Neural cell (in vitro differentiated cells): ENCODE data around the gene ANKFY1. TPM values are rescaled to one million over a fixed set of nuclear protein-coding genes. Genes with fewer than 3 reads are reported as not detected.

Source experiments
- H2AFZ ChIP-seq: fragments of 200-600, 300-800 bp; sonication (generic), shearing (Covaris generic); 2 replicates; pipeline ENCODE4 v1.6.0; 2014; ENCODE audit warnings: low read depth, mild to moderate bottlenecking, antibody characterized with exemption, low read length, moderate library complexity
- H3F3A ChIP-seq: fragments of 200-600 bp; shearing (Covaris generic); 2 replicates; pipeline ENCODE4 v1.6.1; 2016; ENCODE audit warnings: mild to moderate bottlenecking, moderate library complexity, mixed read lengths, antibody characterized with exemption, low read length; ENCODE audit not compliant: insufficient read depth, poor library complexity, severe bottlenecking
- H3K27ac ChIP-seq: fragments of 200-600, 300-800 bp; sonication (generic), shearing (Covaris generic); 2 replicates; pipeline ENCODE4 v1.5.1; 2014; ENCODE audit warnings: mild to moderate bottlenecking, low read length, moderate library complexity
- H3K27me3 ChIP-seq: fragments of 300-800, 200-600 bp; sonication (generic), shearing (Covaris generic); 2 replicates; pipeline ENCODE4 v1.6.0; 2014; ENCODE audit warnings: mild to moderate bottlenecking, low read depth, low read length, moderate library complexity; ENCODE audit not compliant: insufficient read depth
- H3K36me3 ChIP-seq: fragments of 300-800, 200-600 bp; sonication (generic), shearing (Covaris generic); 2 replicates; pipeline ENCODE4 v1.5.1; 2014; ENCODE audit warnings: mild to moderate bottlenecking, antibody characterized with exemption, low read length, moderate library complexity; ENCODE audit not compliant: insufficient read depth
- H3K4me2 ChIP-seq: fragments of 300-800, 200-600 bp; sonication (generic), shearing (Covaris generic); 2 replicates; pipeline ENCODE4 v1.6.0; 2014; ENCODE audit warnings: mild to moderate bottlenecking, low read length
- H3K4me3 ChIP-seq: fragments of 300-800, 200-600 bp; sonication (generic), shearing (Covaris generic); 2 replicates; pipeline ENCODE4 v1.5.1; 2014; ENCODE audit warnings: mild to moderate bottlenecking, low read length, moderate library complexity
- H3K79me2 ChIP-seq: fragments of 200-600 bp; shearing (Covaris generic); replicated peaks from 2 replicates; pipeline ENCODE4 v1.6.0; 2014; ENCODE audit warnings: mild to moderate bottlenecking, low read length, moderate library complexity; ENCODE audit not compliant: insufficient read depth
- H3K9ac ChIP-seq: fragments of 300-800, 200-600 bp; sonication (generic), shearing (Covaris generic); 2 replicates; pipeline ENCODE4 v1.6.1; 2016; ENCODE audit warnings: mild to moderate bottlenecking, low read length, mixed read lengths
- H3K9me2 ChIP-seq: fragments of 200-600 bp; shearing (Covaris generic); 2 replicates; pipeline ENCODE4 v1.6.1; 2016; ENCODE audit warnings: mild to moderate bottlenecking, low read length, mixed read lengths; ENCODE audit not compliant: insufficient read depth
- H3K9me3 ChIP-seq: fragments of 200-600, 300-800 bp; sonication (generic), shearing (Covaris generic); 2 replicates; pipeline ENCODE4 v1.6.1; 2016; ENCODE audit warnings: mild to moderate bottlenecking, mixed run types, low read length, moderate library complexity, mixed read lengths
- H4K20me1 ChIP-seq: fragments of 200-600 bp; shearing (Covaris generic); 2 replicates; pipeline ENCODE4 v1.6.1; 2016; ENCODE audit warnings: mild to moderate bottlenecking, mixed run types; ENCODE audit not compliant: insufficient read depth
- CTCF ChIP-seq: fragments of 450-650 bp; IDR thresholded peaks from 2 replicates; pipeline ENCODE4 v1.5.1; 2014; ENCODE audit warnings: antibody characterized with exemption, mild to moderate bottlenecking, moderate library complexity; ENCODE audit not compliant: poor library complexity, severe bottlenecking
- EP300 ChIP-seq: fragments of 450-650 bp; conservative IDR thresholded peaks from 2 replicates; pipeline ENCODE4 v1.6.1; 2014; ENCODE audit warnings: antibody characterized with exemption, mild to moderate bottlenecking, moderate library complexity; ENCODE audit not compliant: poor library complexity, severe bottlenecking
- EZH2 ChIP-seq: fragments of 200-600, 300-800 bp; shearing (Covaris generic), sonication (generic); IDR thresholded peaks from 2 replicates; pipeline ENCODE4 v1.6.1; 2014; ENCODE audit warnings: antibody characterized with exemption, low read length, borderline replicate concordance, mild to moderate bottlenecking; ENCODE audit not compliant: insufficient read depth, poor library complexity, severe bottlenecking
- MXI1 ChIP-seq: fragments of 450-650 bp; conservative IDR thresholded peaks from 2 replicates; pipeline ENCODE4 v1.6.1; 2014; ENCODE audit warnings: antibody characterized with exemption, mild to moderate bottlenecking; ENCODE audit not compliant: poor library complexity, severe bottlenecking
- POLR2AphosphoS5 ChIP-seq: IDR thresholded peaks from 2 replicates; pipeline ENCODE4 v1.6.1; 2012
- RAD21 ChIP-seq: fragments of 450-650 bp; conservative IDR thresholded peaks from 2 replicates; pipeline ENCODE4 v1.6.1; 2014; ENCODE audit warnings: antibody characterized with exemption, mild to moderate bottlenecking, moderate library complexity
- SMC3 ChIP-seq: fragments of 450-650 bp; conservative IDR thresholded peaks from 2 replicates; pipeline ENCODE4 v1.6.1; 2014; ENCODE audit warnings: antibody characterized with exemption, mild to moderate bottlenecking, moderate library complexity; ENCODE audit not compliant: poor library complexity
- TAF1 ChIP-seq: IDR thresholded peaks from 2 replicates; pipeline ENCODE4 v1.6.1; 2012; ENCODE audit warnings: low read depth
- polyA plus RNA-seq: library from polyadenylated mRNA; depleted of rRNA; stranded (reverse); fragments of >200 nt; gene quantifications from 2 replicates; pipeline ENCODE4 v1.2.3, GENCODE V29; 2014
- TF ChIP-seq, protein P1 (sequence below): IDR thresholded peaks from 2 replicates; pipeline ENCODE4 v1.6.1; 2012; ENCODE audit warnings: borderline replicate concordance

The ANKFY1 gene
- polyA plus RNA-seq, 1 donor from 2014 or later, result 25.6 TPM

DNA sequence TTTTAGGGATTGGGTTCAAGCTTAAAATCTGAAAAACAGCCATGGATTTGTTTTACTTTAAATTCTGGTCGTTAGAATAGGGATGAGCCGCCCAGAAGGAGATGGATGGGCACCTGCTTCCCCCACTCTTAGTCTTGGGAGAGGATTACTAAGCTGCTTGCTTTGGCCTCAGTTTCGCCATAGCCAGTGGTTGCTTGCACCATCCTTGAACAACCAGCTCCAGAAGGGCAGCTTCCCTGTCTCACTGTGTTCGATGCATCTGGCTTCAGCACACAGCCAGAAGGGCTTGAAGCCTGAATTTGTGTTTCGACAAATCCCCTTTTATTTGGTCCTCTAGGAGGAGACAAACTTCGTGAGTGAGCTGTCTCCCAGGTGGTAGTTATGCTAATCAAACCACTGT is 113.7 kb downstream of the ANKFY1 start:
- Histone ChIP-seq H3K9ac (no peak overlapping the region), H3K9me3 (no peaks in the 10 kb centered on the region), H3K79me2 (peaks cover 18% of the 10 kb centered on the region), H3K4me3 (no peak overlapping the region), H3K27ac (no peak overlapping the region), H4K20me1 (no peaks in the 10 kb centered on the region), H2AFZ (no peak overlapping the region), H3K4me2 (no peak overlapping the region), H3K27me3 (no peaks in the 10 kb centered on the region), H3K9me2 (no peaks in the 10 kb centered on the region), H3K36me3 (no peaks in the 10 kb centered on the region), H3F3A (no peaks in the 10 kb centered on the region)
- TF ChIP-seq, protein P1, sequence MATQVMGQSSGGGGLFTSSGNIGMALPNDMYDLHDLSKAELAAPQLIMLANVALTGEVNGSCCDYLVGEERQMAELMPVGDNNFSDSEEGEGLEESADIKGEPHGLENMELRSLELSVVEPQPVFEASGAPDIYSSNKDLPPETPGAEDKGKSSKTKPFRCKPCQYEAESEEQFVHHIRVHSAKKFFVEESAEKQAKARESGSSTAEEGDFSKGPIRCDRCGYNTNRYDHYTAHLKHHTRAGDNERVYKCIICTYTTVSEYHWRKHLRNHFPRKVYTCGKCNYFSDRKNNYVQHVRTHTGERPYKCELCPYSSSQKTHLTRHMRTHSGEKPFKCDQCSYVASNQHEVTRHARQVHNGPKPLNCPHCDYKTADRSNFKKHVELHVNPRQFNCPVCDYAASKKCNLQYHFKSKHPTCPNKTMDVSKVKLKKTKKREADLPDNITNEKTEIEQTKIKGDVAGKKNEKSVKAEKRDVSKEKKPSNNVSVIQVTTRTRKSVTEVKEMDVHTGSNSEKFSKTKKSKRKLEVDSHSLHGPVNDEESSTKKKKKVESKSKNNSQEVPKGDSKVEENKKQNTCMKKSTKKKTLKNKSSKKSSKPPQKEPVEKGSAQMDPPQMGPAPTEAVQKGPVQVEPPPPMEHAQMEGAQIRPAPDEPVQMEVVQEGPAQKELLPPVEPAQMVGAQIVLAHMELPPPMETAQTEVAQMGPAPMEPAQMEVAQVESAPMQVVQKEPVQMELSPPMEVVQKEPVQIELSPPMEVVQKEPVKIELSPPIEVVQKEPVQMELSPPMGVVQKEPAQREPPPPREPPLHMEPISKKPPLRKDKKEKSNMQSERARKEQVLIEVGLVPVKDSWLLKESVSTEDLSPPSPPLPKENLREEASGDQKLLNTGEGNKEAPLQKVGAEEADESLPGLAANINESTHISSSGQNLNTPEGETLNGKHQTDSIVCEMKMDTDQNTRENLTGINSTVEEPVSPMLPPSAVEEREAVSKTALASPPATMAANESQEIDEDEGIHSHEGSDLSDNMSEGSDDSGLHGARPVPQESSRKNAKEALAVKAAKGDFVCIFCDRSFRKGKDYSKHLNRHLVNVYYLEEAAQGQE, result no peak
- TF ChIP-seq RAD21 (no peak), TAF1 (no peak), EP300 (no peak), SMC3 (no peak), POLR2AphosphoS5 (no peak), MXI1 (no peak), CTCF (no peak), EZH2 (no peak)

GRCh38 chr17:4148611-4149308 is 115.0 kb downstream of the ANKFY1 start:
- Histone ChIP-seq H3K4me3 (no peak overlapping the region), H3K9me2 (no peaks in the 10 kb centered on the region), H3K36me3 (no peaks in the 10 kb centered on the region), H3F3A (no peaks in the 10 kb centered on the region), H3K9ac (no peak overlapping the region), H3K27ac (no peak overlapping the region), H3K4me2 (no peak overlapping the region), H3K79me2 (peaks cover 20% of the 10 kb centered on the region), H4K20me1 (no peaks in the 10 kb centered on the region), H3K27me3 (no peaks in the 10 kb centered on the region), H2AFZ (no peak overlapping the region), H3K9me3 (no peaks in the 10 kb centered on the region)
- no peak for TF ChIP-seq EP300
- TF ChIP-seq TAF1, result no peak
- TF ChIP-seq SMC3, result no peak
- TF ChIP-seq MXI1, result no peak
